Activated B cell treated with CpG ODN at 0.5 μM for 24 hours (primary cell): ENCODE measurements around the gene NRTN. TPM values are rescaled to one million over a fixed set of nuclear protein-coding genes. Genes with fewer than 3 reads are reported as not detected.
A peak's percentile ranks its signal among the peaks of the same experiment; 100 is the strongest.
"Not testable (repeated sequence)": the region's sequence is repeated elsewhere in the genome, so short reads cannot be mapped to it uniquely, and the experiment has no call there.

Experiments used
- ATAC-seq: fragments of 200-7000 bp; cut with Tn5 transposase; one replicate; pipeline ENCODE4 v1.10.0; 2021; ENCODE audit warnings: low read depth, mild to moderate bottlenecking, moderate library complexity
- CTCF ChIA-PET: fragments of 350-600 bp; sonication (Branson Sonifier 250); formaldehyde crosslinking; loops from one replicate; lab custom pipeline; 2021; ENCODE audit warnings: antibody characterized with exemption; lab: Charles Lee
- POLR2A ChIA-PET: fragments of 350-600 bp; sonication (Branson Sonifier 250); formaldehyde crosslinking; loops from one replicate; lab custom pipeline; 2021; ENCODE audit warnings: antibody characterized with exemption; lab: Charles Lee
- DNase-seq: peaks from one replicate; pipeline ENCODE4 v3.0.0; 2022
- H3K27ac Mint-ChIP-seq: one replicate; pipeline ENCODE4 v1.8.0; 2020; ENCODE audit warnings: mixed read lengths
- H3K27me3 Mint-ChIP-seq: one replicate; pipeline ENCODE4 v1.8.0; 2021; ENCODE audit warnings: mixed read lengths
- H3K36me3 Mint-ChIP-seq: one replicate; pipeline ENCODE4 v1.8.0; 2021; ENCODE audit warnings: low read depth, mixed read lengths
- H3K4me1 Mint-ChIP-seq: one replicate; pipeline ENCODE4 v1.8.0; 2021; ENCODE audit warnings: mixed read lengths
- H3K4me3 Mint-ChIP-seq: one replicate; pipeline ENCODE4 v1.8.0; 2020; ENCODE audit warnings: mild to moderate bottlenecking, mixed read lengths
- H3K9me3 Mint-ChIP-seq: one replicate; pipeline ENCODE4 v1.8.0; 2020; ENCODE audit warnings: mixed read lengths
- CTCF ChIP-seq: fragments of 200-600 bp; IDR thresholded peaks from one replicate; pipeline ENCODE4 v1.8.0; 2022; ENCODE audit warnings: antibody characterized with exemption, mild to moderate bottlenecking
- intact Hi-C: fragments of 100-400 bp; cut with micrococcal nuclease; formaldehyde crosslinking; loops from one replicate; pipeline ENCODE4 v1.15.1; 2024
- total RNA-seq: library from RNA; stranded (reverse); gene quantifications from 2 replicates; pipeline ENCODE4 v1.2.3, GENCODE V29; 2022

NRTN gene
- total RNA-seq, 1 donor from 2014 or later, result 0.42 TPM

GRCh38 chr19:5864725-5865486, 60.0 kb downstream of the NRTN start:
- ATAC-seq (no peak), DNase-seq (no peak)
- ChIA-PET CTCF (no interaction called here), POLR2A (no interaction called here)
- Mint-ChIP-seq H3K9me3 (no peaks in the 10 kb centered on the region), H3K27me3 (peaks cover 13% of the 10 kb centered on the region), H3K4me1 (no peaks in the 10 kb centered on the region), H3K27ac (peak overlapping the region; percentile 27), H3K4me3 (no peak overlapping the region), H3K36me3 (no peaks in the 10 kb centered on the region)
- intact Hi-C loops, result no loop called here
- TF ChIP-seq CTCF, result no peak

- no peak overlapping the region for H3K27ac Mint-ChIP-seq
- H3K9me3 Mint-ChIP-seq, result no peaks in the 10 kb centered on the region
- peaks cover 9% of the 10 kb centered on the region for H3K27me3 Mint-ChIP-seq
- CTCF ChIA-PET, result no interaction called here
- DNase-seq (no peak), ATAC-seq (no peak)
- TF ChIP-seq CTCF, result no peak
- no peak overlapping the region for H3K4me3 Mint-ChIP-seq
- H3K4me1 Mint-ChIP-seq, result no peaks in the 10 kb centered on the region
- POLR2A ChIA-PET, result no interaction called here
- intact Hi-C loops, result no loop called here
- H3K36me3 Mint-ChIP-seq, result no peaks in the 10 kb centered on the region
Measured at GRCh38 chr19:5865772-5866171, 60.9 kb downstream of the NRTN start.

- Mint-ChIP-seq H3K4me3 (no peak overlapping the region), H3K27me3 (peaks cover 9% of the 10 kb centered on the region), H3K9me3 (no peaks in the 10 kb centered on the region), H3K27ac (no peak overlapping the region), H3K4me1 (no peaks in the 10 kb centered on the region), H3K36me3 (no peaks in the 10 kb centered on the region)
- intact Hi-C loops, result no loop called here
- ChIA-PET CTCF (no interaction called here), POLR2A (no interaction called here)
- ATAC-seq, result no peak
- TF ChIP-seq CTCF, result no peak
- DNase-seq, result no peak
Measured at GRCh38 chr19:5867201-5868136, 62.6 kb downstream of the NRTN start.

- TF ChIP-seq CTCF, result no peak
- Mint-ChIP-seq H3K4me1 (no peaks in the 10 kb centered on the region), H3K4me3 (no peak overlapping the region), H3K27ac (no peak overlapping the region), H3K36me3 (no peaks in the 10 kb centered on the region), H3K27me3 (peaks cover under 1% of the 10 kb centered on the region), H3K9me3 (no peaks in the 10 kb centered on the region)
- intact Hi-C loops, result no loop called here
- ATAC-seq (no peak), DNase-seq (no peak)
- ChIA-PET CTCF (no interaction called here), POLR2A (no interaction called here)
Measured at GRCh38 chr19:5870986-5871394, 66.1 kb downstream of the NRTN start.

GRCh38 chr19:5873617-5874199, 68.8 kb downstream of the NRTN start:
- H3K27me3 Mint-ChIP-seq, result peaks cover under 1% of the 10 kb centered on the region
- H3K4me1 Mint-ChIP-seq, result no peaks in the 10 kb centered on the region
- CTCF ChIA-PET, result no interaction called here
- DNase-seq, result no peak
- H3K36me3 Mint-ChIP-seq, result no peaks in the 10 kb centered on the region
- H3K9me3 Mint-ChIP-seq, result no peaks in the 10 kb centered on the region
- intact Hi-C loops, result no loop called here
- no peak for TF ChIP-seq CTCF
- no peak overlapping the region for H3K27ac Mint-ChIP-seq
- POLR2A ChIA-PET, result no interaction called here
- no peak overlapping the region for H3K4me3 Mint-ChIP-seq
- no peak for ATAC-seq

- DNase-seq, H3K27me3 Mint-ChIP-seq, H3K9me3 Mint-ChIP-seq, intact Hi-C loops, ATAC-seq, H3K36me3 Mint-ChIP-seq, H3K4me3 Mint-ChIP-seq, CTCF ChIA-PET, H3K27ac Mint-ChIP-seq, POLR2A ChIA-PET, H3K4me1 Mint-ChIP-seq: not testable (repeated sequence)
Measured at GRCh38 chr19:5874496-5874895, 69.6 kb downstream of the NRTN start.
